Parietal lobe (tissue), 1 donor: ENCODE data around the gene MTHFD2L. TPM values are rescaled to one million over a fixed set of nuclear protein-coding genes. Genes with fewer than 3 reads are reported as not detected.

Experiments used
- total RNA-seq: library from RNA; depleted of rRNA; stranded (reverse); fragments of >200 nt; gene quantifications from one replicate; pipeline ENCODE4 v1.2.3, GENCODE V29; 2014

The MTHFD2L gene
- total RNA-seq, result 43.8 TPM

GRCh38 chr4:74157561-74158465 lies at the start of gene MTHFD2L:
Gene MTHFD2L, plus strand, starts transcription at chr4:74158118. Its CDS starts 21 bp downstream, at chr4:74158139.

GRCh38 chr4:74308215-74308614 lies 150.3 kb downstream of the MTHFD2L start, which contains the start of gene EPGN:
Gene EPGN, plus strand, starts transcription at chr4:74308470. Its CDS starts 64 bp downstream, at chr4:74308534.

Other genes starting within 250 kb of the MTHFD2L start
- gene PF4, start 176.1 kb upstream of the MTHFD2L start, total RNA-seq, result 1.3 TPM
- 1.6 TPM for gene PPBP, start 169.9 kb upstream of the MTHFD2L start, total RNA-seq
- not detected for gene CXCL5, start 159.4 kb upstream of the MTHFD2L start, total RNA-seq
- gene CXCL3, start 119.4 kb upstream of the MTHFD2L start, total RNA-seq, result not detected
- 0.63 TPM for gene CXCL2, start 58.9 kb upstream of the MTHFD2L start, total RNA-seq
- gene EPGN, start 150.4 kb downstream of the MTHFD2L start, total RNA-seq, result not detected
- not detected for gene EREG, start 207.0 kb downstream of the MTHFD2L start, total RNA-seq